MM.1S (cell line): Measurements from ENCODE around the gene NEU1.

ENCODE experiments used
- DNase-seq: peaks from one replicate; pipeline ENCODE4 v3.0.0-alpha.2; 2015
- H2AFZ ChIP-seq: fragments of 300-600 bp; sonication (generic); 2 replicates; pipeline ENCODE4 v1.6.0; 2016; ENCODE audit warnings: antibody characterized with exemption, low read length
- H3F3A ChIP-seq: fragments of 300-600 bp; sonication (generic); 2 replicates; pipeline ENCODE4 v1.6.1; 2016; ENCODE audit warnings: mild to moderate bottlenecking, antibody characterized with exemption, low read length, moderate library complexity, mixed read lengths; ENCODE audit not compliant: insufficient read depth
- H3K27ac ChIP-seq: fragments of 300-600 bp; sonication (generic); 2 replicates; pipeline ENCODE4 v1.5.1; 2016; ENCODE audit warnings: mild to moderate bottlenecking, low read length
- H3K27me3 ChIP-seq: fragments of 300-600 bp; sonication (generic); replicated peaks from 2 replicates; pipeline ENCODE4 v1.6.0; 2016; ENCODE audit warnings: low read length; ENCODE audit not compliant: insufficient read depth
- H3K36me3 ChIP-seq: fragments of 300-600 bp; sonication (generic); replicated peaks from 2 replicates; pipeline ENCODE4 v1.6.1; 2016; ENCODE audit warnings: mild to moderate bottlenecking, low read length, mixed read lengths; ENCODE audit not compliant: insufficient read depth
- H3K4me1 ChIP-seq: fragments of 300-600 bp; sonication (generic); 2 replicates; pipeline ENCODE4 v1.6.1; 2016; ENCODE audit warnings: low read length, mixed read lengths
- H3K4me2 ChIP-seq: fragments of 300-600 bp; sonication (generic); 2 replicates; pipeline ENCODE4 v1.6.0; 2016; ENCODE audit warnings: low read depth, low read length
- H3K4me3 ChIP-seq: fragments of 300-600 bp; sonication (generic); 2 replicates; pipeline ENCODE4 v1.5.1; 2016; ENCODE audit warnings: low read length, mixed read lengths
- H3K79me2 ChIP-seq: fragments of 300-600 bp; sonication (generic); 2 replicates; pipeline ENCODE4 v1.6.1; 2016; ENCODE audit warnings: mixed run types, low read length, mixed read lengths
- H3K9ac ChIP-seq: fragments of 300-600 bp; sonication (generic); 2 replicates; pipeline ENCODE4 v1.6.1; 2016; ENCODE audit warnings: low read length, mixed read lengths
- H3K9me2 ChIP-seq: fragments of 300-600 bp; sonication (generic); replicated peaks from 2 replicates; pipeline ENCODE4 v1.6.1; 2016; ENCODE audit warnings: mild to moderate bottlenecking, low read length, mixed read lengths; ENCODE audit not compliant: insufficient read depth
- H3K9me3 ChIP-seq: fragments of 300-600 bp; sonication (generic); replicated peaks from 2 replicates; pipeline ENCODE4 v1.6.1; 2016; ENCODE audit warnings: mild to moderate bottlenecking, low read length, mixed read lengths; ENCODE audit not compliant: insufficient read depth
- H4K20me1 ChIP-seq: fragments of 300-600 bp; sonication (generic); 2 replicates; pipeline ENCODE4 v1.6.1; 2016; ENCODE audit warnings: mild to moderate bottlenecking, low read length, moderate library complexity, mixed read lengths; ENCODE audit not compliant: insufficient read depth
- CTCF ChIP-seq: fragments of 300-600 bp; sonication (generic); IDR thresholded peaks from 2 replicates; pipeline ENCODE4 v1.5.1; 2016; ENCODE audit warnings: antibody characterized with exemption, low read length, mixed read lengths
- EZH2 ChIP-seq: fragments of 300-600 bp; sonication (generic); optimal IDR thresholded peaks from 2 replicates; pipeline ENCODE3; 2017; ENCODE audit warnings: low read depth, mild to moderate bottlenecking, antibody characterized with exemption, low read length, mixed read lengths
- EZH2phosphoT487 ChIP-seq: fragments of 300-600 bp; sonication (generic); IDR thresholded peaks from 2 replicates; pipeline ENCODE4 v1.6.1; 2018; ENCODE audit warnings: antibody characterized with exemption, low read length

Gene NEU1

GRCh38 chr6:31892821-31893220 is 30.2 kb upstream of the NEU1 start:
- no peak for TF ChIP-seq EZH2phosphoT487

GRCh38 chr6:31889331-31889972 is 26.8 kb upstream of the NEU1 start:
- H3K27ac ChIP-seq = no peak overlapping the region
- no peak overlapping the region for H3K9ac ChIP-seq
- DNase-seq = no peak
- H3K4me2 ChIP-seq = no peak overlapping the region
- TF ChIP-seq EZH2 (no peak), EZH2phosphoT487 (no peak), CTCF (no peak)
- H4K20me1 ChIP-seq = no peaks in the 10 kb centered on the region
- no peaks in the 10 kb centered on the region; the same call in 1 of the 2 replicates for H3K36me3 ChIP-seq
- H3K9me2 ChIP-seq = no peaks in the 10 kb centered on the region
- no peaks in the 10 kb centered on the region for H3F3A ChIP-seq
- no peaks in the 10 kb centered on the region for H3K79me2 ChIP-seq
- no peaks in the 10 kb centered on the region for H3K9me3 ChIP-seq
- no peaks in the 10 kb centered on the region for H3K4me1 ChIP-seq
- no peak overlapping the region for H2AFZ ChIP-seq
- no peak overlapping the region for H3K4me3 ChIP-seq
- H3K27me3 ChIP-seq = no peaks in the 10 kb centered on the region

More at GRCh38 chr6:31892821-31893220, 30.2 kb upstream of the NEU1 start:
- no peak overlapping the region for H3K4me3 ChIP-seq
- H3K79me2 ChIP-seq = peaks cover 7% of the 10 kb centered on the region
- H3K9ac ChIP-seq = no peak overlapping the region
- H3K9me2 ChIP-seq = no peaks in the 10 kb centered on the region
- no peak overlapping the region for H3K4me2 ChIP-seq
- H3K9me3 ChIP-seq = no peaks in the 10 kb centered on the region
- no peaks in the 10 kb centered on the region; the same call in 1 of the 2 replicates for H3K36me3 ChIP-seq
- H3F3A ChIP-seq = peaks cover 7% of the 10 kb centered on the region; the same call in 1 of the 2 replicates
- no peaks in the 10 kb centered on the region for H3K4me1 ChIP-seq
- DNase-seq = no peak
- no peak overlapping the region for H3K27ac ChIP-seq
- H2AFZ ChIP-seq = no peak overlapping the region
- no peaks in the 10 kb centered on the region for H3K27me3 ChIP-seq
- H4K20me1 ChIP-seq = no peaks in the 10 kb centered on the region

- DNase-seq = no peak
- Histone ChIP-seq H3K4me3 (no peak overlapping the region), H2AFZ (no peak overlapping the region), H3K4me2 (no peak overlapping the region), H3F3A (no peaks in the 10 kb centered on the region), H3K9ac (no peak overlapping the region), H4K20me1 (no peaks in the 10 kb centered on the region), H3K9me3 (no peaks in the 10 kb centered on the region), H3K27me3 (no peaks in the 10 kb centered on the region), H3K4me1 (no peaks in the 10 kb centered on the region), H3K9me2 (no peaks in the 10 kb centered on the region), H3K79me2 (no peaks in the 10 kb centered on the region), H3K36me3 (no peaks in the 10 kb centered on the region; the same call in 1 of the 2 replicates), H3K27ac (no peak overlapping the region)
- TF ChIP-seq EZH2phosphoT487 = no peak
- TF ChIP-seq CTCF = peak; percentile 76
- TF ChIP-seq EZH2 = no peak
These were observed 25.9 kb upstream of the NEU1 start for GRCh38 chr6:31888276-31889258.
